NCI-H748 (cell line): ENCODE measurements around the gene MGMT.

Experiments
- DNase-seq: peaks from one replicate; lab custom pipeline; 2025; ENCODE audit not compliant: unreplicated experiment; lab: John Stamatoyannopoulos, UW

MGMT gene

GRCh38 chr10:129517680-129518057 is 50.6 kb downstream of the MGMT start:
- DNase-seq, result no peak

- no peak for DNase-seq
These were observed 51.8 kb downstream of the MGMT start for GRCh38 chr10:129518793-129519192.

- DNase-seq, result no peak
These were observed 53.5 kb downstream of the MGMT start for GRCh38 chr10:129520440-129521080.

- no peak for DNase-seq
These were observed 54.4 kb downstream of the MGMT start for GRCh38 chr10:129521161-129522025.

- no peak for DNase-seq
These were observed 55.1 kb downstream of the MGMT start for GRCh38 chr10:129522041-129522585.

- DNase-seq, result no peak
These were observed 56.1 kb downstream of the MGMT start for GRCh38 chr10:129523031-129523722.

GRCh38 chr10:129523723-129524316 is 56.8 kb downstream of the MGMT start:
- DNase-seq, result no peak

GRCh38 chr10:129524936-129525335 is 57.9 kb downstream of the MGMT start:
- no peak for DNase-seq

GRCh38 chr10:129525401-129525801 is 58.4 kb downstream of the MGMT start:
- no peak for DNase-seq

- DNase-seq, result no peak
These were observed 59.9 kb downstream of the MGMT start for GRCh38 chr10:129526943-129527342.

- no peak for DNase-seq
These were observed 61.4 kb downstream of the MGMT start for GRCh38 chr10:129528376-129528978.

- no peak for DNase-seq
These were observed 63.5 kb downstream of the MGMT start for GRCh38 chr10:129530581-129530980.

GRCh38 chr10:129531195-129531968 is 64.3 kb downstream of the MGMT start:
- DNase-seq, result no peak

GRCh38 chr10:129531969-129532660 is 65.1 kb downstream of the MGMT start:
- no peak for DNase-seq

GRCh38 chr10:129532838-129533237 is 65.8 kb downstream of the MGMT start:
- no peak for DNase-seq

GRCh38 chr10:129533281-129533680 is 66.2 kb downstream of the MGMT start:
- no peak for DNase-seq

GRCh38 chr10:129534826-129535225 is 67.8 kb downstream of the MGMT start:
- no peak for DNase-seq

- no peak for DNase-seq
These were observed 69.3 kb downstream of the MGMT start for GRCh38 chr10:129536336-129536735.

GRCh38 chr10:129537151-129537550 is 70.1 kb downstream of the MGMT start:
- DNase-seq, result no peak
